CD4-positive, alpha-beta T cell treated with Interleukin-6 at 100 ng/mL for 8 hours (primary cell): ENCODE measurements around the gene TPH2.

ENCODE experiments used
- DNase-seq: peaks from one replicate; pipeline ENCODE4 v3.0.0-alpha.2; 2020; ENCODE audit warnings: mixed read lengths, low spot score

TPH2 gene

GRCh38 chr12:71938728-71939385, at the start of gene TPH2:
TSS of gene TPH2 (plus strand) at chr12:71938845. CDS start at chr12:71938987, 142 bp downstream.
- DNase-seq = no peak

GRCh38 chr12:71890475-71890874, 48.2 kb upstream of the TPH2 start:
- no peak for DNase-seq

- no peak for DNase-seq
Measured at GRCh38 chr12:71892059-71892458, 46.6 kb upstream of the TPH2 start.

GRCh38 chr12:71896205-71896882, 42.3 kb upstream of the TPH2 start:
- no peak for DNase-seq

GRCh38 chr12:71900091-71900490, 38.6 kb upstream of the TPH2 start:
- no peak for DNase-seq

GRCh38 chr12:71904629-71905028, 34.0 kb upstream of the TPH2 start:
- no peak for DNase-seq

- no peak for DNase-seq
Measured at GRCh38 chr12:71935594-71935993, 3.1 kb upstream of the TPH2 start.

- no peak for DNase-seq
Measured at GRCh38 chr12:71940068-71940467, 1.4 kb downstream of the TPH2 start.

- DNase-seq = no peak
Measured at GRCh38 chr12:71941174-71941573, 2.5 kb downstream of the TPH2 start.

GRCh38 chr12:71942259-71942658, 3.6 kb downstream of the TPH2 start:
- DNase-seq = no peak

- DNase-seq = no peak
Measured at GRCh38 chr12:71942703-71943102, 4.1 kb downstream of the TPH2 start.

GRCh38 chr12:71945121-71945520, 6.5 kb downstream of the TPH2 start:
- no peak for DNase-seq

GRCh38 chr12:71945883-71946282, 7.2 kb downstream of the TPH2 start:
- no peak for DNase-seq

GRCh38 chr12:71947645-71948105, 9.0 kb downstream of the TPH2 start:
- DNase-seq = no peak

GRCh38 chr12:71948390-71948789, 9.7 kb downstream of the TPH2 start:
- no peak for DNase-seq

- DNase-seq = no peak
Measured at GRCh38 chr12:71949646-71950045, 11.0 kb downstream of the TPH2 start.

- DNase-seq = no peak
Measured at GRCh38 chr12:71950404-71950803, 11.8 kb downstream of the TPH2 start.

- no peak for DNase-seq
Measured at GRCh38 chr12:71950819-71951218, 12.2 kb downstream of the TPH2 start.

- no peak for DNase-seq
Measured at GRCh38 chr12:71954083-71954778, 15.6 kb downstream of the TPH2 start.

GRCh38 chr12:71954861-71955260, 16.2 kb downstream of the TPH2 start:
- DNase-seq = no peak

GRCh38 chr12:71955970-71956369, 17.3 kb downstream of the TPH2 start:
- no peak for DNase-seq

GRCh38 chr12:71958056-71958455, 19.4 kb downstream of the TPH2 start:
- no peak for DNase-seq

- no peak for DNase-seq
Measured at GRCh38 chr12:71958457-71958856, 19.8 kb downstream of the TPH2 start.
